ENCODE results near the gene FOXL1.
"Not testable (repeated sequence)": the region's sequence is repeated elsewhere in the genome, so short reads cannot be mapped to it uniquely, and the experiment has no call there.

- not testable (repeated sequence) for TF ChIP-seq ZSCAN30 (CRISPR knock-in tag; IDR thresholded peaks at IDR 0.05); ZNF530 (CRISPR knock-in tag; IDR thresholded peaks at IDR 0.05; ENCODE audit: low read depth); MED13 (CRISPR knock-in tag; IDR thresholded peaks at IDR 0.05); ELF1 (CRISPR knock-in tag; IDR thresholded peaks at IDR 0.05); ZNF572 (CRISPR knock-in tag; IDR thresholded peaks at IDR 0.05); SP1 (IDR thresholded peaks at IDR 0.05); SP1 (CRISPR knock-in tag; IDR thresholded peaks at IDR 0.05); ZNF615 (CRISPR knock-in tag; IDR thresholded peaks at IDR 0.05; ENCODE audit: borderline replicate concordance)
- TF ChIP-seq, protein P1, sequence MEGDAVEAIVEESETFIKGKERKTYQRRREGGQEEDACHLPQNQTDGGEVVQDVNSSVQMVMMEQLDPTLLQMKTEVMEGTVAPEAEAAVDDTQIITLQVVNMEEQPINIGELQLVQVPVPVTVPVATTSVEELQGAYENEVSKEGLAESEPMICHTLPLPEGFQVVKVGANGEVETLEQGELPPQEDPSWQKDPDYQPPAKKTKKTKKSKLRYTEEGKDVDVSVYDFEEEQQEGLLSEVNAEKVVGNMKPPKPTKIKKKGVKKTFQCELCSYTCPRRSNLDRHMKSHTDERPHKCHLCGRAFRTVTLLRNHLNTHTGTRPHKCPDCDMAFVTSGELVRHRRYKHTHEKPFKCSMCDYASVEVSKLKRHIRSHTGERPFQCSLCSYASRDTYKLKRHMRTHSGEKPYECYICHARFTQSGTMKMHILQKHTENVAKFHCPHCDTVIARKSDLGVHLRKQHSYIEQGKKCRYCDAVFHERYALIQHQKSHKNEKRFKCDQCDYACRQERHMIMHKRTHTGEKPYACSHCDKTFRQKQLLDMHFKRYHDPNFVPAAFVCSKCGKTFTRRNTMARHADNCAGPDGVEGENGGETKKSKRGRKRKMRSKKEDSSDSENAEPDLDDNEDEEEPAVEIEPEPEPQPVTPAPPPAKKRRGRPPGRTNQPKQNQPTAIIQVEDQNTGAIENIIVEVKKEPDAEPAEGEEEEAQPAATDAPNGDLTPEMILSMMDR (CRISPR knock-in tag; IDR thresholded peaks at IDR 0.05) = not testable (repeated sequence)
- TF ChIP-seq, protein P2, sequence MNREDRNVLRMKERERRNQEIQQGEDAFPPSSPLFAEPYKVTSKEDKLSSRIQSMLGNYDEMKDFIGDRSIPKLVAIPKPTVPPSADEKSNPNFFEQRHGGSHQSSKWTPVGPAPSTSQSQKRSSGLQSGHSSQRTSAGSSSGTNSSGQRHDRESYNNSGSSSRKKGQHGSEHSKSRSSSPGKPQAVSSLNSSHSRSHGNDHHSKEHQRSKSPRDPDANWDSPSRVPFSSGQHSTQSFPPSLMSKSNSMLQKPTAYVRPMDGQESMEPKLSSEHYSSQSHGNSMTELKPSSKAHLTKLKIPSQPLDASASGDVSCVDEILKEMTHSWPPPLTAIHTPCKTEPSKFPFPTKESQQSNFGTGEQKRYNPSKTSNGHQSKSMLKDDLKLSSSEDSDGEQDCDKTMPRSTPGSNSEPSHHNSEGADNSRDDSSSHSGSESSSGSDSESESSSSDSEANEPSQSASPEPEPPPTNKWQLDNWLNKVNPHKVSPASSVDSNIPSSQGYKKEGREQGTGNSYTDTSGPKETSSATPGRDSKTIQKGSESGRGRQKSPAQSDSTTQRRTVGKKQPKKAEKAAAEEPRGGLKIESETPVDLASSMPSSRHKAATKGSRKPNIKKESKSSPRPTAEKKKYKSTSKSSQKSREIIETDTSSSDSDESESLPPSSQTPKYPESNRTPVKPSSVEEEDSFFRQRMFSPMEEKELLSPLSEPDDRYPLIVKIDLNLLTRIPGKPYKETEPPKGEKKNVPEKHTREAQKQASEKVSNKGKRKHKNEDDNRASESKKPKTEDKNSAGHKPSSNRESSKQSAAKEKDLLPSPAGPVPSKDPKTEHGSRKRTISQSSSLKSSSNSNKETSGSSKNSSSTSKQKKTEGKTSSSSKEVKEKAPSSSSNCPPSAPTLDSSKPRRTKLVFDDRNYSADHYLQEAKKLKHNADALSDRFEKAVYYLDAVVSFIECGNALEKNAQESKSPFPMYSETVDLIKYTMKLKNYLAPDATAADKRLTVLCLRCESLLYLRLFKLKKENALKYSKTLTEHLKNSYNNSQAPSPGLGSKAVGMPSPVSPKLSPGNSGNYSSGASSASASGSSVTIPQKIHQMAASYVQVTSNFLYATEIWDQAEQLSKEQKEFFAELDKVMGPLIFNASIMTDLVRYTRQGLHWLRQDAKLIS (CRISPR knock-in tag; IDR thresholded peaks at IDR 0.05) = not testable (repeated sequence)
Observed at GRCh38 chr16:86587955-86588354, 9.6 kb downstream of the FOXL1 start.
